AG04449 (cell line): ENCODE measurements around the gene MEF2C.
"Not testable (repeated sequence)": the region's sequence is repeated elsewhere in the genome, so short reads cannot be mapped to it uniquely, and the experiment has no call there.

Source experiments
- CTCF ChIA-PET: fragments of 350-600 bp; formaldehyde crosslinking; extraction: SDS; loops from one replicate; lab custom pipeline; 2021; ENCODE audit warnings: antibody characterized with exemption; lab: Yijun Ruan, JAX
- POLR2A ChIA-PET: fragments of 400-600, 350-600 bp; formaldehyde crosslinking; extraction: SDS; loops from one replicate; lab custom pipeline; 2020; ENCODE audit warnings: antibody characterized with exemption, inconsistent platforms; lab: Yijun Ruan, JAX
- DNase-seq: peaks from one replicate; pipeline ENCODE4 v3.0.0-alpha.2; 2010; ENCODE audit warnings: low read depth, low spot score
- H3K4me3 ChIP-seq: 2 replicates; pipeline ENCODE4 v1.5.1; 2011; ENCODE audit warnings: low read depth, mild to moderate bottlenecking, control low read depth, low read length
- CTCF ChIP-seq: IDR thresholded peaks from one replicate; pipeline ENCODE4 v1.5.1; 2011; ENCODE audit warnings: mild to moderate bottlenecking, moderate library complexity, low read length, control low read depth, inconsistent platforms; ENCODE audit not compliant: insufficient read depth; ENCODE audit errors: missing control alignments

The MEF2C gene

GRCh38 chr5:88924330-88924657, 41.3 kb upstream of the MEF2C start:
- no peak for TF ChIP-seq CTCF
- POLR2A ChIA-PET, result no interaction called here
- no peak overlapping the region for H3K4me3 ChIP-seq
- no peak for DNase-seq
- CTCF ChIA-PET, result no interaction called here

GRCh38 chr5:88923623-88924329, 40.8 kb upstream of the MEF2C start:
- CTCF ChIA-PET, result no interaction called here
- POLR2A ChIA-PET, result no interaction called here
- no peak for DNase-seq

GRCh38 chr5:88912743-88913142, 29.8 kb upstream of the MEF2C start:
- CTCF ChIA-PET, POLR2A ChIA-PET, DNase-seq, H3K4me3 ChIP-seq: not testable (repeated sequence)

More at GRCh38 chr5:88923623-88924329, 40.8 kb upstream of the MEF2C start:
- no peak for TF ChIP-seq CTCF
- no peak overlapping the region for H3K4me3 ChIP-seq

- CTCF ChIA-PET, H3K4me3 ChIP-seq, POLR2A ChIA-PET, DNase-seq: not testable (repeated sequence)
Observed at GRCh38 chr5:88911059-88911572, 28.1 kb upstream of the MEF2C start.

- DNase-seq, H3K4me3 ChIP-seq, CTCF ChIA-PET, POLR2A ChIA-PET: not testable (repeated sequence)
Observed at GRCh38 chr5:88904478-88904877, 21.5 kb upstream of the MEF2C start.

GRCh38 chr5:88903966-88904365, 21.0 kb upstream of the MEF2C start:
- H3K4me3 ChIP-seq, CTCF ChIA-PET, DNase-seq, POLR2A ChIA-PET: not testable (repeated sequence)

GRCh38 chr5:88901077-88901476, 18.1 kb upstream of the MEF2C start:
- CTCF ChIA-PET, POLR2A ChIA-PET, H3K4me3 ChIP-seq, DNase-seq: not testable (repeated sequence)

- ChIA-PET POLR2A (no interaction called here), CTCF (no interaction called here)
- TF ChIP-seq CTCF, result no peak
- H3K4me3 ChIP-seq, result no peak overlapping the region
- no peak for DNase-seq
Observed at GRCh38 chr5:88899096-88899737, 16.2 kb upstream of the MEF2C start.

GRCh38 chr5:88897748-88898147, 14.8 kb upstream of the MEF2C start:
- TF ChIP-seq CTCF, result no peak
- CTCF ChIA-PET, result no interaction called here
- POLR2A ChIA-PET, result no interaction called here
- DNase-seq, result no peak
- no peak overlapping the region for H3K4me3 ChIP-seq
